ENCODE data around the gene ATP11A. TPM values are rescaled to one million over a fixed set of nuclear protein-coding genes. Genes with fewer than 3 reads are reported as not detected.

Gene ATP11A
- total and polyA plus RNA-seq, 9 of the 15 experiments (the other 6 are each of a cell fraction or from before 2014, with no cell fraction given): 0.38 to 34.2 (median 4.2) TPM

DNA sequence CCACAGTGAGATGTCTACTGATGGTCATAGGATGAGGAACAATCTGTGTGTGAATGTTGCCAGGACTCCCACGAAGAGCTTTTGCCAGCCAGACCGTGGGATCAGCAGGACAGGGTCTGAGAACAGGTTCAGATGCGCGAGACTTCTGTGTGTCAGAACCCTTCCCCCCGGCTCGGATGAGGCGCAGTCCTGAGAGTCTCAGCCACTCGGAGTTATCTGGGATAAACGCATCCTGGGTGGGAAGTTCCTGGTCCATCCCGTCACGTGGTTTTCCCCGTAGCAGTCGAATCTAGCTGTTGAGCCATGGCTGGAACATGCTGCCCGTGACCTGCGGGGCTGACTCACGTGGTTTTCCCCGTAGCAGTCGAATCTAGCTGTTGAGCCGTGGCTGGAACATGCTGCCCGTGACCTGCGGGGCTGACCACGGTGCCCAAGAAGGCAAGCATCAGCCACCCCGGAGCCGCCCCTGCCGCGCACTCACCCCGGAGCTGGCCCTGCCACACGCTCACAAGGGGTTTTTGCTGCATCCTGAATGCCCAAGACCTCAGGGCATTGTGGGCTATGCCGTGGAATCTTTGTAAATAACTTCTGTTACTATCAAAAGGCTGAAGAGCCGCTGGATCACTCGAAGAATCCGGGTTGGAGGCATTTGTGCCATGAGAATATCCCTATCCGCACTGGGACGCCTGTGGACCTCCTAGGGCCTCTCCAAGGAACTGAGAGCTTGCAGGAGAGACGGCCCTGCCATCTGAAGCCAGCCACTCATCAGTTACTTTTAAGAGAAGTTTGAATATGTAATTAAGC is 148.4 kb downstream of the ATP11A start:
- Histone ChIP-seq H3K9ac (ENCODE audit: insufficient read depth in 1 of 2, low read depth in 2 of 2, low read length in 2 of 2) (no peak overlapping the region), H3K36me3 (ENCODE audit: control insufficient read depth, insufficient read depth, low read length) (peaks cover 37% of the 10 kb centered on the region; the same call in 2 of the 3 replicates), H2AFZ (ENCODE audit: low read depth, low read length) (no peak overlapping the region), H3K4me3 (no peak overlapping the region), H3K27ac (ENCODE audit: extremely low read depth, low read depth, low read length) (no peak overlapping the region), H4K20me1 (replicated peaks; ENCODE audit: control insufficient read depth, insufficient read depth, low read length) (no peaks in the 10 kb centered on the region), H3K27me3 (ENCODE audit: control insufficient read depth in 2 of 2, insufficient read depth in 2 of 2, low read length in 2 of 2) (no peaks in the 10 kb centered on the region), H3K9me3 (replicated peaks; ENCODE audit: control insufficient read depth, insufficient read depth, low read depth, low read length) (no peaks in the 10 kb centered on the region), H3K4me1 (replicated peaks in 1 of 2; ENCODE audit: control insufficient read depth in 2 of 2, insufficient read depth in 2 of 2, low read length in 2 of 2) (no peaks in the 10 kb centered on the region; a peak in 1 of 5 replicates), H3K4me2 (ENCODE audit: insufficient read depth, low read length) (no peak overlapping the region), H3K79me2 (ENCODE audit: control insufficient read depth, insufficient read depth, low read length) (no peaks in the 10 kb centered on the region), H3K9me1 (ENCODE audit: control insufficient read depth, insufficient read depth, low read length) (no peaks in the 10 kb centered on the region)
- TF ChIP-seq HDAC2 (IDR thresholded peaks at IDR 0.05) (no peak), NFXL1 (CRISPR knock-in tag; IDR thresholded peaks at IDR 0.05) (no peak), TCFL5 (CRISPR knock-in tag; conservative IDR thresholded peaks at IDR 0.05) (no peak), FUS (optimal IDR thresholded peaks at IDR 0.05; ENCODE audit: low read depth, low read length) (no peak), SAP30 (IDR thresholded peaks at IDR 0.05; ENCODE audit: borderline replicate concordance, insufficient read depth, low read depth, low read length, poor library complexity, severe bottlenecking) (no peak), HMG20A (CRISPR knock-in tag; conservative IDR thresholded peaks at IDR 0.05) (no peak), ZNF143 (CRISPR knock-in tag; IDR thresholded peaks at IDR 0.05) (no peak), MAFF (IDR thresholded peaks at IDR 0.05; ENCODE audit: low read length) (no peak), XRCC5 (IDR thresholded peaks at IDR 0.05; ENCODE audit: low read depth, low read length) (no peak), HEY1 (CRISPR knock-in tag; IDR thresholded peaks at IDR 0.05; ENCODE audit: borderline replicate concordance) (no peak)
- TF ChIP-seq, protein P1, sequence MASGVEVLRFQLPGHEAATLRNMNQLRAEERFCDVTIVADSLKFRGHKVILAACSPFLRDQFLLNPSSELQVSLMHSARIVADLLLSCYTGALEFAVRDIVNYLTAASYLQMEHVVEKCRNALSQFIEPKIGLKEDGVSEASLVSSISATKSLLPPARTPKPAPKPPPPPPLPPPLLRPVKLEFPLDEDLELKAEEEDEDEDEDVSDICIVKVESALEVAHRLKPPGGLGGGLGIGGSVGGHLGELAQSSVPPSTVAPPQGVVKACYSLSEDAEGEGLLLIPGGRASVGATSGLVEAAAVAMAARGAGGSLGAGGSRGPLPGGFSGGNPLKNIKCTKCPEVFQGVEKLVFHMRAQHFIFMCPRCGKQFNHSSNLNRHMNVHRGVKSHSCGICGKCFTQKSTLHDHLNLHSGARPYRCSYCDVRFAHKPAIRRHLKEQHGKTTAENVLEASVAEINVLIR (CRISPR knock-in tag; IDR thresholded peaks at IDR 0.05): no peak
- 96% methylated on average over 23 of the region's 35 CpGs for WGBS (ENCODE audit: insufficient coverage, low coverage, missing lambda C conversion rate)
- ChIA-PET POLR2A (no interaction called here), CTCF (ENCODE audit: low intra/inter-chr PET ratio) (no interaction called here)
- ATAC-seq: no peak
- no peak for FAIRE-seq
- DNase-seq (ENCODE audit: extremely low read depth in 1 of 4, low spot score in 3 of 4): no peak
- in situ Hi-C loops (cut with MboI) (no loop called here), intact Hi-C loops (cut with micrococcal nuclease) (no loop called here)
- BruUV-seq (replicated peaks): no TSS peak
